Posterior vena cava (tissue), 2 donors: ENCODE measurements around the gene KCTD3. TPM values are rescaled to one million over a fixed set of nuclear protein-coding genes. Genes with fewer than 3 reads are reported as not detected.

Experiments
- DNase-seq: peaks from one replicate; pipeline ENCODE4 v3.0.0-alpha.2; 2020; ENCODE audit warnings: low spot score
- intact Hi-C, 2 donors: fragments of 100-400 bp; cut with DNase I; formaldehyde crosslinking; loops; one replicate each; pipeline versions ENCODE4 v1.14.1 to v1.14.2; 2022 to 2023
- total RNA-seq, 2 donors: library from RNA; stranded (reverse); fragmentation: NEBNext Ultra II Directional; extraction: Animal tissue kit (Norgen Biotek cat#: 25700); gene quantifications; one replicate each; pipeline ENCODE4 v1.2.1, GENCODE V29; 2021
- donor health status: DM: yes; HTN: yes; CAD: no.
- donor health status: DM: yes; HTN: yes; CAD: no.

Gene KCTD3
- total RNA-seq, 2 donors from 2014 or later, result 40.2 to 43.8 TPM

DNA sequence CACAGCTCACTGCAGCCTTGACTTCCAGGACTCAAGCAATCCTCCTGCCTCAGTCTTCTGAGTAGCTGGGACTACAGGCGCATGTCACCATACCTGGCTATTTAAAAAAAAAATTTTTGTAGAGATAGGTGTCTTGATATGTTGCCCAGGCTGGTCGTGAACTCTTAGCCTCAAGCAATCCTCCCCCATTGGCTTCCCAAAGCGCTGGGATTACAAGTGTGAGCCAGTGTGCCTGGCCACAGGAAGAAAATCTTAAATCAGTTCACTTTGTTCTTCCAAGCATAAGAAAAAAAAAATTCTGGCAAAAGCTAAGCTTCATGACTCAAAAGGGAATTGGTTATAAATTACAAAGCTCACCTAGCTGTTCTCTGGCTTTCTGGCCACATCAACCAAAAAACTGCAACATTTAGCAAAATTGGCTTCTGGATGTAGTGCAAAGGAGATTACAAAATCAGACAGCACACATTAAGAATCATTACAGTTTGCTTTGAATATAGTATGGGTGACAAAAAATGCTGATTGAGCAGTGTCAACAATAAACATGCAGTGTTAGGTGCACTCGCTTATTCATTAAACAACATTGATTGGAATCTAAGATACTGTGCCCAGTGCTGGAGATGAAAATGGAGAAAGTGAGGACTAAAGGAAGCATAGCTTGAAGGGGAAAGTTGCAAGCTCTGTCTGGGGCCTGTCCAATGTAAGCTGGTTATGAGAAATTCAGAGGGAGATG is 76.7 kb downstream of the KCTD3 start:
- intact Hi-C loops, result no loop called here
- no peak for DNase-seq

DNA sequence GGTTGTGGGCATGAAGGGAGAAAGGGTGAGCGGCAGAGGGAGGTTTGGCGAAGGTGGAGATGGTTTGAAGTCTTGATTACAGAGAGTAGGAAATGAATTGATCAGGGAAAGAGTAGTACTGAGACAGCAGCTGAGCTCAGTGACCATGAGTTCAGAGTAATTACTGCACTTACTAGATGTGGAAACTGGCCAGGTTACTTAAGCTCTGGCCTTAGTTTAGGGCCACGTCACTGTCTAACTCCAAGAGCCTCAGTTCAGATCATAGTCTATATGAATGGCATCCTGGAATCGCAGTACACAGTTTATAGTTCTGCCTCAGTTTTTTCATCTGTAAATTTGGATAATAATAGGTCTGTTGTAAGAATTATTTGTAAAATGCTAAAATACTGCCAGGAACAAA is 78.1 kb downstream of the KCTD3 start:
- no peak for DNase-seq
- intact Hi-C loops, result loop anchor here in 1 of 2 donors (5.0 kb wide), 1 partner anchor 203 kb away; no protein-coding TSS in a partner anchor

DNA sequence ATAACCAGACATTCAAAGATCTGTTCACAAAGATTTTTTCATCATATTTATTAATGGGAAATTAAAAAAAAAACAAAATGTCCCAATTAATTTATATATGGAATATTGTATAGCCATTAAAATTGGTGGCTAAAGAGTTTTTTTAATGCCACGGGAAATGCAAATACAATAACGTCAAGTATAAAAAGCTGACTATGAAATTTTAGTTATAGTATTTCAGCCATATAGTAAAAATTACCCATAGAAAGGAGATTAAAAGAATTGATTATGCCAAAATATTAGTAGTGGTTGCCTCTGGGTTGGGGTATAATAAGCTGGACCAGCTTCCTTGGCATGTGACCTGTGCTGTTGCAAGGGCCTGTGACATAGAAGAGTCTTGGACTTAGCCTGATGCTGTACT is 78.8 kb downstream of the KCTD3 start:
- DNase-seq, result no peak
- intact Hi-C loops, result loop anchor here in 1 of 2 donors (5.0 kb wide), 1 partner anchor 204 kb away; no protein-coding TSS in a partner anchor

DNA sequence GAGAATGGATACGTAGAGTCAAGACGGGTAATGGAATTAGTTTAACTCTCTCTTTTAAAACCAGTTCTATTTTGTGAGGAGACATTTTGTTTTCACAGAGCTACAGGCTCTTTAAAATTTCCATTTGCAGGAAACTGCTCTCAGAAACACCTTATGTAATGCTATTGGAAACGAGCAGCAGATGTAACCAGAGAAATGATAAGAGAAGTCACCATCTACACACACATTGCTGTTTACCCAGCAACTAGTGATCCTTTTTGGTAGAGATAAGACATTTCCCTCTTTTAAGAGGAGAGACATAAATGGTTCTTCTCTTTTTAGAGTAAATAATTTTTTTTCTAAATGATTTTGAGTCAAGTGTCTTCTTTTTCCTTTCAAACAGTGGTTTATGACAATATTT is 80.6 kb downstream of the KCTD3 start:
- intact Hi-C loops, result loop anchor here in 1 of 2 donors (5.0 kb wide), 1 partner anchor 205 kb away; no protein-coding TSS in a partner anchor
- no peak for DNase-seq

DNA sequence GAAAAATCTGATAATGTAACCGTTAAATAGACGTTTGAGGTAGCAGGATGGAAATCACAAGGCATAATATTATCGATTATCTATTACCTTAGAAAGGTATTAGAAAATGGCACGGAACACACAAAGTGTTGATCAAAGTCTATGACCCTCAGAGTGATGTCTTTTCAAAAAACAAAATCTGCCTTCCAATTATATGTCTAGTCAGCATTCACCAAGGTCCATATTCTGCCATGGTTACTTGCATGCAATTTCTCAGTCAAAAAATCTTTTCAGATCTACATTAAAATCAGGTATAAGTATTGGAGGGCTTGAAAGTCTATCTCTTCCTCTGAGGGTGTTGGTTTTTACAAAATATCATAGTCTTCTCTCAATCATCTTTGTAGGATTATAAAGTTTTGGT is 81.9 kb downstream of the KCTD3 start:
- no peak for DNase-seq
- intact Hi-C loops, result loop anchor here in 1 of 2 donors (5.0 kb wide), 1 partner anchor 207 kb away; no protein-coding TSS in a partner anchor

DNA sequence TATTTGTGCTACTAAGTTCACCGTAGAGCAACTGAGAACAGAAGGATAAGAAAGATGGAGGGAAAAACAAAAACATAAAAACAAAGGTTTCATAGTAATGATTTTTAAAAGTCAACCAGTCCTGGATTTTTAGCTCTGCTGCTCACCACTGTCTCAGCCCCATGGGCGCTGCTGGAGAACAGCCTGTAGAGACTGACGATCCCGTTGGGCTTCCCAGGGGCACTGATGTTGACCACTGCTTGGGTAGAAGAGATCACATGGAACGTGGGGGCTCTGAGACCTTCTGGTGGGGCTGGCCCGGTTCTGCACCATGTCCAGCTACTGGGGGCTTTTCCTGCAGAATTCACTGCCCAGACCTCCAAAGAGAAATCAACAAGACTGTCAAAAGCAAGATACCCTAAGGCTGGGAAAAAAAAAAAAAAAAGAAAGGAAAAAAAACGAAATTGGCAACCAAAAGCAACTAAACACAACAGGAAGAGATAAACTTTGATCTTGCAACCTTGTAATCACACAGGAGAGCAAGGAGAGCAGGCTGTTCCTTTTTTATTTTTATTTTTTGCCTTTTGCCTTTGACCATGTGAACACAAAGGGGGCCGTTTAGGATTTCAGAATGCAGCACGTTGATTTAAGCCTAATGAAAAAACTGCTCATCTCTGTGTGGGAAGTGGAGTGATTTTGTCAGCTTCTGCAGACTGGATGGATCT is 83.5 kb downstream of the KCTD3 start:
- intact Hi-C loops, result no loop called here
- no peak for DNase-seq

DNA sequence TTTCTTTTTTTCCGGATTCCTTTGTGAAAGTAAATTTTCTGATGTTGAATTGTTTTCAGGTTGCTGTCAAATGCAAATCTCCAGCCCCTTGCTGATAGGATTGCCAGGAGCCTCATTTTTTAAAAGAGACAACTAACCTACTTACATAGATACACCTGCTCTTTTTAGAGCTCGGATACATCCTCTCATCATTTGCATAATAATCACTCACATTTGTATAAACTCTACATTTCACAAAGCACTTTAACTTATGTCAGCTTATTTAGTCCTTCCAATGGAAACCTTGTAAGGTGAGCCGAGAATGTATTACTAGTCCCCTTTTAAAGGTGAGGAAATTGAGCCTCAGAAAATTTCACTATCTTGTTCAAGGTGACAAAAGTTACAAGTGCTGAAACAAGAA is 84.8 kb downstream of the KCTD3 start:
- no peak for DNase-seq
- intact Hi-C loops, result no loop called here

DNA sequence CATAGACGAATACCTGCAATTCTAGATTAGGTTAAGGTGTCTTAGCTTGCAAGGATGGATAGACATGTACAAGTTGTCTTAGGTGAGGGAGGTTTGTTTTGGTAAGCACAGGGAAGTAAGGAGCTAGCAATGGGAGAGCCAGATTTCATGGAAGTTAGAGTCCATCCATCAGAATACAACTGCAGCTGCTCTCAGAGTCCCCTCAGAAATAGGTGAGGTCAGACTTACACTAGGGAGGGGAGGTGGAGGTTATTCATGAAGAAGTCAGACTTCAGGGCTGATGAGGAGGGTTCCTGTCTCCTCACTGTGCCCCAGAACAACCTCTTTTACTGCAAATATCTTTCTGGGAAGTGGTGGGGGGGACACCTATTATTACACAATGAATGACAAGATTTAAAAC is 85.3 kb downstream of the KCTD3 start:
- intact Hi-C loops, result no loop called here
- no peak for DNase-seq

DNA sequence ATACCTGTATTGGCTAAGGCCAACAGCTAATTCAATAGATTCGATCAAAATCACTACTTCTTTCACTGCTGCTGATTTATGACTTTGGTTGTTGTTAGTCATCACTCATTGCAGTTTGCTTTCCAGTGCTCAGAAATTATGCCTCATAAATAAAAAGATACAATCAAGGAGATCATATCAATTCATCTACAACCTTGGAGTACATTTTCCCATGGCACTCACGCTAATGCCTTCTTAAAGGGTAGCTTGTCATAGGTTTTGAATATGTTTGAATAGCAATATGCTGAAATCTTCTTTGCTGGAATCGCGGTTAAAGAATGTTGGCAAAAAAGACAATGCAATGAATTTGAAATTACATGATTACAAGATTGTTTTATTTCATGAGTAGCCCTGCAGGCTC is 89.9 kb downstream of the KCTD3 start:
- DNase-seq, result no peak
- intact Hi-C loops, result no loop called here

DNA sequence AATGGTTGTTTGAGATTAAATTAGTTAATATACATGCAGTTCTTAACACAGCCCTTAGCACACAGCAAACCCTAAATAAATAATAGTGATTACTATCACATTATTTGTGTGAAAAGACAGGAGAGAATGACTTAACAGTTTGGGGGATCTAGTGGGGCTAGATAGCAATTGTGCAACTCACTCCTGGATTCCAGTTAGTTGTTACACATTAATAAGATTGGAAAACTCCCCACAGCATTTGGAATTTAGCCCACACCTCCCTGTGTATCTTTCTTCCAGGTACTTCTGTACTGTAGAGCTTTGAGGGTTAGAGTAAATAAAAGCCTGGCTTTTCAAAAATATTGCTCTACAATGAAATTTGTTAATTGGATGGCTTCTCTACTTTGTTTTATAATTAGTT is 93.2 kb downstream of the KCTD3 start:
- DNase-seq, result no peak
- intact Hi-C loops, result no loop called here

DNA sequence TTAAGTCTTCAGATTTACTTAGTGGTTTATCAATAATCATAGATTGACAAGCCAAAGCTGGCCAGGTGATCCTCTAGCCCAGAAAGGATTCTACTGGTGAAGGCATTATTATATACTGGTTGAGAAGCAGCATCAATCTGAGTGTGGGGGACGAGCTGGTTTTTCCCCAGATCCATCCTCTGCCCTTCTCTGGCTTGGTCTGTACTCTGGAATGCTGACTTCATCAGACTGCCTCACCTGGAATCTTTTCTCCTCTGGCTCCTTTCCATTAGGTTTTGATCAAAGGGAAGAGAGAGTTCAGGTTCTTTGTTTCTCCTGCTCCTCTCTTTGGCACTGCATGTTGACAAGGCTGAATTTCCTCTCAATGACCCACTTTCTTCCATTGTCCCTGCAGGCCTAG is 93.9 kb downstream of the KCTD3 start:
- intact Hi-C loops, result no loop called here
- no peak for DNase-seq

DNA sequence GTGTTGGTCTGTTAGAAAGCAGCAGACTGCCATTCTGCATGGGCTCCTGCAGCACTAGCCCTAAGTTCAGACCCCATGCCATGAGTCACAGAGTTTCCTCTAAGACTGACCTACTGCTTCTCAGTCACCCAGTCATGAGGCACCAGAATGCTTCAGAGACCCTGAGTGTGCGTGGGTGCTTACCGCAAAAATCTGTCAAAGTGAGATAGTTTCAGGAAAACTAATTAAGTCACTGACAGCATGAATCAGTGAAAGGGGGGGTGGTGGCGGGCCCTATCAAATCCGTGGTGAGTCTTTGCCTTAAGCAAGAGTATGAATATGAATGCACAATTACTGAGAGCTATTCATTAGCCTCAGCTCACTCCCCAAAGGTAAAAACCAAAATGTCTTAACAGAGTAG is 98.1 kb downstream of the KCTD3 start:
- no peak for DNase-seq
- intact Hi-C loops, result no loop called here

DNA sequence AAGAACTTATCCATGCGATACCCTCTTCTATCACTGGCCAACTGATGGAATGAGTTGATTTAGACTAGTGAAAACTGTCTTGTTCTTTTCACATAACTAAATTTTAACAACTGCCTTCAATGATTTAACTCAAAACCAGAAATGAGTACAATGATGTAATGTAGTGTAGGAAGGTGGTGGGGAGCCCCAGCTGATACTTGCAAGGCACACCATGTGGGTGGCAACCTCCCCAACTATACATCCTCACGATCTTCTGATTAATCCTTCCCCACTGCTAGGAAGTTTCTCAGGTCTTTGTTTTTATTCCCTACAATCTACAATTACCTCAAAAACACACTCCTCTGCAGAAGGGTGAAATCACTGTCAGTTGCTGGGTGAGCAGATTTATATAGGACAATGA is 100.7 kb downstream of the KCTD3 start:
- intact Hi-C loops, result no loop called here

DNA sequence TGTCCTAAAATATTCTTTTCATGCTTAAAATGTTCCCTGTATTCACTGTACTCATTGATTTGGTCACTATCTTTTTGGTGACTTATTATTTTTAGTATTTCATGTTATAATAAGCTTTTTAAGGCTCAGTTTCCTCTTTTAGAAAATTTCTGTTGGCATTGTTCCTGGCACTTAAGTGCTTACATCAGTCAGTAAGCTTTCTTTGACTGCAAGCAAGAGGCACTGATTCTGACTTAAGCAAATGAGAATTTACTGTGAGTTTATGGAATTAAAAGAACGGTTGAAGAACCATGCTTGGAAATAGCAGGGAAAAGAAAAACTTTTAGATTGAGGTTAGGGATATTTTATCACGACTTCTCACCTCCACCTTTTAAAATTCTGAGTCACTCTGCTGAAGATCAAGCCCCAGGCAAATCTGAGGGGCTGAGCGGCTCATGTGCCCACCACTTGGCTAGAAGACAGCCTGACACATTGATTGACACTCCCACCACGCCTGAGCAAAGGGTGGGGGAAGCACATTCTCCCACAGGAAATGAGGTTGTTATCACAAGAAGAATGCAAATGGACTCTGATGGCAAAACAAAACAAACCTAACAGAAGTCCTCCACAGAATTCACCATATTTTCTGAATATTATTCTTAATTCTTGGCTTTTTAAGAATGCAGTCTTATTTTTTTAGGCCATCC is 102.8 kb downstream of the KCTD3 start:
- no peak for DNase-seq
- intact Hi-C loops, result no loop called here

More for the DNA sequence above, 100.7 kb downstream of the KCTD3 start:
- no peak for DNase-seq
